Breast epithelium (tissue), 3 donors: ENCODE data around the gene PIGU.

Experiments
- POLR2A ChIP-seq: fragments of 450-650 bp; IDR thresholded peaks from one replicate; pipeline ENCODE4 v1.6.1; 2016; ENCODE audit warnings: antibody characterized with exemption, mild to moderate bottlenecking, moderate library complexity
- TF ChIP-seq, protein P1 (sequence below), 3 donors: fragments of 450-650 bp; IDR thresholded peaks; one replicate each; pipeline ENCODE4 v1.5.1; 2016 to 2017; ENCODE audit warnings: antibody characterized with exemption in 3 of 3, mild to moderate bottlenecking in 3 of 3, moderate library complexity in 3 of 3

- no peak for TF ChIP-seq POLR2A
- TF ChIP-seq, protein P1, sequence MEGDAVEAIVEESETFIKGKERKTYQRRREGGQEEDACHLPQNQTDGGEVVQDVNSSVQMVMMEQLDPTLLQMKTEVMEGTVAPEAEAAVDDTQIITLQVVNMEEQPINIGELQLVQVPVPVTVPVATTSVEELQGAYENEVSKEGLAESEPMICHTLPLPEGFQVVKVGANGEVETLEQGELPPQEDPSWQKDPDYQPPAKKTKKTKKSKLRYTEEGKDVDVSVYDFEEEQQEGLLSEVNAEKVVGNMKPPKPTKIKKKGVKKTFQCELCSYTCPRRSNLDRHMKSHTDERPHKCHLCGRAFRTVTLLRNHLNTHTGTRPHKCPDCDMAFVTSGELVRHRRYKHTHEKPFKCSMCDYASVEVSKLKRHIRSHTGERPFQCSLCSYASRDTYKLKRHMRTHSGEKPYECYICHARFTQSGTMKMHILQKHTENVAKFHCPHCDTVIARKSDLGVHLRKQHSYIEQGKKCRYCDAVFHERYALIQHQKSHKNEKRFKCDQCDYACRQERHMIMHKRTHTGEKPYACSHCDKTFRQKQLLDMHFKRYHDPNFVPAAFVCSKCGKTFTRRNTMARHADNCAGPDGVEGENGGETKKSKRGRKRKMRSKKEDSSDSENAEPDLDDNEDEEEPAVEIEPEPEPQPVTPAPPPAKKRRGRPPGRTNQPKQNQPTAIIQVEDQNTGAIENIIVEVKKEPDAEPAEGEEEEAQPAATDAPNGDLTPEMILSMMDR (IDR thresholded peaks at IDR 0.05) = no peak
Observed at GRCh38 chr20:34582221-34582620, 94.7 kb downstream of the PIGU start.
